OCI-LY3 (cell line): Measurements from ENCODE around the gene GRIA3.
"Not testable (repeated sequence)": the region's sequence is repeated elsewhere in the genome, so short reads cannot be mapped to it uniquely, and the experiment has no call there.

Experiments
- EZH2phosphoT487 ChIP-seq: fragments of 200-600 bp; shearing (Covaris generic); IDR thresholded peaks from 2 replicates; pipeline ENCODE4 v1.6.1; 2018; ENCODE audit warnings: antibody characterized with exemption, mixed run types, low read depth
- TF ChIP-seq, protein P1 (sequence below): fragments of 200-600, 300-600 bp; sonication (generic); IDR thresholded peaks from 2 replicates; pipeline ENCODE4 v1.5.1; 2014; ENCODE audit warnings: antibody characterized with exemption, low read length, low read depth

DNA sequence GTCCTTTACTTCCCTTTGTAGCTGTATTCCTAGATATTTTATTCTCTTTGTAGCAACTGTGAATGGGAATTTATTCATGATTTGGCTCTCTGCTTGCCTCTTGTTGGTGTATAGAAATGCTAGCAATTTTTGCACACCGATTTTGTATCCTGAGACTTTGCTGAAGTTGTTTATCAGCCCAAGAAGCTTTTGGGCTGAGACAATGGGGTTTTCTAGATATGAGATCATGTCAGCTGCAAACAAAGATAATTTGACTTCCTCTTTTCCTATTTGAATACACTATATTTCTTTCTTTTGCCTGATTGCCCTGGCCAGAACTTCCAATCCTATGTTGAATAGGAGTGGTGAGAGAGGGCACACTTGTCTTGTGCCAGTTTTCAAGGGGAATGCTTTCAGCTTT lies 346.6 kb downstream of the GRIA3 start:
- TF ChIP-seq, protein P1, sequence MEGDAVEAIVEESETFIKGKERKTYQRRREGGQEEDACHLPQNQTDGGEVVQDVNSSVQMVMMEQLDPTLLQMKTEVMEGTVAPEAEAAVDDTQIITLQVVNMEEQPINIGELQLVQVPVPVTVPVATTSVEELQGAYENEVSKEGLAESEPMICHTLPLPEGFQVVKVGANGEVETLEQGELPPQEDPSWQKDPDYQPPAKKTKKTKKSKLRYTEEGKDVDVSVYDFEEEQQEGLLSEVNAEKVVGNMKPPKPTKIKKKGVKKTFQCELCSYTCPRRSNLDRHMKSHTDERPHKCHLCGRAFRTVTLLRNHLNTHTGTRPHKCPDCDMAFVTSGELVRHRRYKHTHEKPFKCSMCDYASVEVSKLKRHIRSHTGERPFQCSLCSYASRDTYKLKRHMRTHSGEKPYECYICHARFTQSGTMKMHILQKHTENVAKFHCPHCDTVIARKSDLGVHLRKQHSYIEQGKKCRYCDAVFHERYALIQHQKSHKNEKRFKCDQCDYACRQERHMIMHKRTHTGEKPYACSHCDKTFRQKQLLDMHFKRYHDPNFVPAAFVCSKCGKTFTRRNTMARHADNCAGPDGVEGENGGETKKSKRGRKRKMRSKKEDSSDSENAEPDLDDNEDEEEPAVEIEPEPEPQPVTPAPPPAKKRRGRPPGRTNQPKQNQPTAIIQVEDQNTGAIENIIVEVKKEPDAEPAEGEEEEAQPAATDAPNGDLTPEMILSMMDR = not testable (repeated sequence)
- TF ChIP-seq EZH2phosphoT487 = not testable (repeated sequence)
